ENCODE results near the gene PCDH9.

DNA sequence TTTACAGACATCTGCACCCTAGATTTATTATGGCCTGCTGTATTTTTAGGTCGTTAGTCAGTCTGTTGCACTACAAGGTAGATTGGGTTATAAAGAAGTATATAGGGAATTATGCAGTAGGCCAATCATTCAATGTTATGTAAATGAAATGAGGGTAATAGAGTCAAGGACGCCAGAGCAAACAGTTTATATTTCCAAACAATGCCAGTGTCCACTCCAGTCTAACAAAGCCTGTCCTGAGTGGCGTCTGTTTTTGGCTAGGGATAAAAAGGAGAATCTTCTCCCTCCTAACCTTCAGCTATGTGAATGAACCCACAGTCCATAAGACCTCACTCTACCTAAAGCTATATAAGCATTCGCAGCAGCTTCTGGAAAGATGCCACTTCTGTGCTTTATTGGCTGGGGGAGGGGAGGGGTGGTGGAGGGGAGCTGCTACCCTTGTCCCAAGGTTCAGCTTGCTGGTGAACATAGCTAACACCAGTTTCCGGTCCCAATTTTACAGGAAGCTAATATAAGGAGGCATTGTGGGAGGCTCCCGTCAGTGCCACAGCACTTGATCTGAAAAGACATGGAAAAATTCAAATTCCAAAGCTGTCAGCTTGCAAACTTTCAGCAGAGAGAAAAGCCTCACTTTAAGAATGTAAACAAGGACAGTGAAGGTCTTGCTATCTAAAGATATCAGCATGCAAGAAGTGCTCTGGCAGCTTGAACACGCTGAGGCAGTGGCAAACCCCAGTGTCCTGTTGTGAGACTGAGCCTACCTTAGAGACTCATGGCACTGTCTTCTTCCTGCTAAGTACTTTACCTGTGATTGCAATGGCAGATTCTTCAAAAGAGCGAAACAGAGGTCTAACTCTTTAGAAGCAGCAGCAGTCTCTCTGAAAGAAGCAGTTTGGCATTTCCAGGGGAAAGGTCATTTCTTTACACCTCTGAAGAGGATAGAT is 369.9 kb downstream of the PCDH9 start:
- no peak for TF ChIP-seq YY1 (IDR thresholded peaks at IDR 0.05; ENCODE audit: insufficient read depth, insufficient read length)
- TF ChIP-seq ZNF274 (IDR thresholded peaks at IDR 0.05; ENCODE audit: low read depth, low read length): no peak

Data from NT2/D1 (cell line).